ENCODE measurements around the gene RPP25L. TPM values are rescaled to one million over a fixed set of nuclear protein-coding genes. Genes with fewer than 3 reads are reported as not detected.

The RPP25L gene
- total RNA-seq, 1 experiment from 2014 or later: 31.7 TPM

- DNase-seq (ENCODE audit: low read depth): no peak
Observed at GRCh38 chr9:34568774-34569173, 43.1 kb downstream of the RPP25L start.

- no peak for DNase-seq (ENCODE audit: low read depth)
Observed at GRCh38 chr9:34568133-34568532, 43.8 kb downstream of the RPP25L start.

- DNase-seq (ENCODE audit: low read depth): no peak
Observed at GRCh38 chr9:34566972-34567371, 44.9 kb downstream of the RPP25L start.

GRCh38 chr9:34566322-34566721, 45.6 kb downstream of the RPP25L start:
- DNase-seq (ENCODE audit: low read depth): no peak

- no peak for DNase-seq (ENCODE audit: low read depth)
Observed at GRCh38 chr9:34565856-34566255, 46.0 kb downstream of the RPP25L start.

- no peak for DNase-seq (ENCODE audit: low read depth)
Observed at GRCh38 chr9:34564617-34565016, 47.3 kb downstream of the RPP25L start.

- no peak for DNase-seq (ENCODE audit: low read depth)
Observed at GRCh38 chr9:34563262-34563661, 48.6 kb downstream of the RPP25L start.

- no peak for DNase-seq (ENCODE audit: low read depth)
Observed at GRCh38 chr9:34562135-34562745, 49.7 kb downstream of the RPP25L start.

- no peak for DNase-seq (ENCODE audit: low read depth)
Observed at GRCh38 chr9:34560599-34561214, 51.2 kb downstream of the RPP25L start.

Other genes starting within 250 kb of the RPP25L start
- gene MYORG, start 235.2 kb downstream of the RPP25L start, total RNA-seq (2014; rRNA removed): 1.2 and 1.5 TPM in 2 replicates
- gene FAM219A, start 153.5 kb downstream of the RPP25L start, total RNA-seq (2014; rRNA removed): 13.0 and 17.6 TPM in 2 replicates
- not detected in 2 replicates for gene DNAI1, start 153.3 kb downstream of the RPP25L start, total RNA-seq (2014; rRNA removed)
- 0.29 TPM in 1 of 2 replicates, not detected in the other for gene ENHO, start 89.1 kb downstream of the RPP25L start, total RNA-seq (2014; rRNA removed)
- gene CNTFR, start 22.4 kb downstream of the RPP25L start, total RNA-seq (2014; rRNA removed): not detected in 2 replicates
- 63.4 and 105 TPM in 2 replicates for gene DCTN3, start 8.4 kb upstream of the RPP25L start, total RNA-seq (2014; rRNA removed)
- gene ARID3C, start 17.0 kb upstream of the RPP25L start, total RNA-seq (2014; rRNA removed): 0.34 and 0.45 TPM in 2 replicates
- gene SIGMAR1, start 25.7 kb upstream of the RPP25L start, total RNA-seq (2014; rRNA removed): 222 and 273 TPM in 2 replicates
- 27.7 and 29.6 TPM in 2 replicates for gene GALT, start 34.6 kb upstream of the RPP25L start, total RNA-seq (2014; rRNA removed)
- gene IL11RA, start 40.1 kb upstream of the RPP25L start, total RNA-seq (2014; rRNA removed): 15.7 and 19.9 TPM in 2 replicates
- not detected in 2 replicates for gene CCL27, start 50.6 kb upstream of the RPP25L start, total RNA-seq (2014; rRNA removed)
- not detected in 2 replicates for gene CCL19, start 79.2 kb upstream of the RPP25L start, total RNA-seq (2014; rRNA removed)
- not detected in 2 replicates for gene CCL21, start 98.0 kb upstream of the RPP25L start, total RNA-seq (2014; rRNA removed)

Measured in LHCN-M2 (cell line).